NCI-H82 treated with DMSO at 0.1 percent for 48 hours (cell line): ENCODE data around the gene PARP12.
"Not testable (repeated sequence)": the region's sequence is repeated elsewhere in the genome, so short reads cannot be mapped to it uniquely, and the experiment has no call there.

Experiments used
- DNase-seq: peaks from one replicate; lab custom pipeline; 2025; ENCODE audit not compliant: unreplicated experiment; lab: John Stamatoyannopoulos, UW

The PARP12 gene

GRCh38 chr7:140062528-140063299 lies at the start of gene PARP12:
TSS of gene PARP12 (minus strand) at chr7:140062951. CDS start at chr7:140062847, 104 bp downstream.
- no peak for DNase-seq

GRCh38 chr7:140108777-140109176 lies 46.0 kb upstream of the PARP12 start:
- DNase-seq = not testable (repeated sequence)

GRCh38 chr7:140096459-140096858 lies 33.7 kb upstream of the PARP12 start:
- no peak for DNase-seq

GRCh38 chr7:140093375-140093774 lies 30.6 kb upstream of the PARP12 start:
- no peak for DNase-seq

- DNase-seq = no peak
Observed at GRCh38 chr7:140085447-140085846, 22.7 kb upstream of the PARP12 start.

GRCh38 chr7:140084972-140085371 lies 22.2 kb upstream of the PARP12 start:
- DNase-seq = no peak

- no peak for DNase-seq
Observed at GRCh38 chr7:140084142-140084655, 21.4 kb upstream of the PARP12 start.

- no peak for DNase-seq
Observed at GRCh38 chr7:140082770-140083169, 20.0 kb upstream of the PARP12 start.

- no peak for DNase-seq
Observed at GRCh38 chr7:140081774-140082425, 19.1 kb upstream of the PARP12 start.

GRCh38 chr7:140080919-140081318 lies 18.2 kb upstream of the PARP12 start:
- no peak for DNase-seq

GRCh38 chr7:140079121-140079536 lies 16.4 kb upstream of the PARP12 start:
- DNase-seq = peak; percentile 2

GRCh38 chr7:140078392-140078791 lies 15.6 kb upstream of the PARP12 start:
- DNase-seq = no peak

GRCh38 chr7:140074780-140075179 lies 12.0 kb upstream of the PARP12 start:
- no peak for DNase-seq

GRCh38 chr7:140070546-140070945 lies 7.8 kb upstream of the PARP12 start:
- no peak for DNase-seq

- DNase-seq = no peak
Observed at GRCh38 chr7:140069298-140069949, 6.7 kb upstream of the PARP12 start.

- DNase-seq = no peak
Observed at GRCh38 chr7:140068033-140068432, 5.3 kb upstream of the PARP12 start.

- no peak for DNase-seq
Observed at GRCh38 chr7:140067052-140067451, 4.3 kb upstream of the PARP12 start.

GRCh38 chr7:140062118-140062527 lies 628 bp downstream of the PARP12 start:
- DNase-seq = no peak

- no peak for DNase-seq
Observed at GRCh38 chr7:140061607-140061930, 1.2 kb downstream of the PARP12 start.

GRCh38 chr7:140060788-140061606 lies 1.8 kb downstream of the PARP12 start:
- no peak for DNase-seq

- no peak for DNase-seq
Observed at GRCh38 chr7:140060243-140060630, 2.5 kb downstream of the PARP12 start.
